Upper lobe of left lung (tissue), 4 donors: Measurements from ENCODE around the gene RSL24D1.

Source experiments
- CTCF ChIP-seq, 6 experiments: fragments of 450-650 bp in 4 of 6; fragments of 200-600 bp in 2 of 6; sonication (generic) in 2 of 6; IDR thresholded peaks; one replicate each; pipeline ENCODE4 v1.5.1; 2016 to 2019; ENCODE audit warnings: antibody characterized with exemption in 6 of 6
- POLR2A ChIP-seq, 4 donors: fragments of 450-650 bp; IDR thresholded peaks; one replicate each; pipeline ENCODE4 v1.5.1; 2016 to 2017; ENCODE audit warnings: antibody characterized with exemption in 4 of 4, mild to moderate bottlenecking in 2 of 4

- TF ChIP-seq CTCF (IDR thresholded peaks at IDR 0.05) (no peak), POLR2A (IDR thresholded peaks at IDR 0.05) (no peak)
Observed at GRCh38 chr15:55170361-55170760, 26.4 kb downstream of the RSL24D1 start.
